Umbilical cord (tissue), 2 donors: ENCODE data around the gene ZNF808. TPM values are rescaled to one million over a fixed set of nuclear protein-coding genes. Genes with fewer than 3 reads are reported as not detected.
A peak's percentile ranks its signal among the peaks of the same experiment; 100 is the strongest.
"Not testable (repeated sequence)": the region's sequence is repeated elsewhere in the genome, so short reads cannot be mapped to it uniquely, and the experiment has no call there.

ENCODE experiments used
- DNase-seq: peaks from one replicate; pipeline ENCODE4 v3.0.0-alpha.2; 2015; ENCODE audit warnings: low spot score
- total RNA-seq: library from RNA; depleted of rRNA; stranded (reverse); fragments of >200 nt; gene quantifications from one replicate; pipeline ENCODE4 v1.2.3, GENCODE V29; 2014; ENCODE audit warnings: low replicate concordance; ENCODE audit not compliant: insufficient read depth

Gene ZNF808
- 13.2 TPM for total RNA-seq

- peak; percentile 93 for DNase-seq
Measured at GRCh38 chr19:52527134-52527955, at the start of gene ZNF808. ZNF808 (plus strand) TSS chr19:52527668; CDS start chr19:52543285, 15,617 bp downstream.

- not testable (repeated sequence) for DNase-seq
Measured at GRCh38 chr19:52484111-52484743, 43.2 kb upstream of the ZNF808 start.

GRCh38 chr19:52485064-52485463, 42.4 kb upstream of the ZNF808 start:
- DNase-seq, result not testable (repeated sequence)

- DNase-seq, result not testable (repeated sequence)
Measured at GRCh38 chr19:52485561-52486240, 41.8 kb upstream of the ZNF808 start.

- DNase-seq, result peak; percentile 14
Measured at GRCh38 chr19:52492201-52492993, 35.1 kb upstream of the ZNF808 start.

- DNase-seq, result peak; percentile 10
Measured at GRCh38 chr19:52492994-52493470, 34.4 kb upstream of the ZNF808 start.

GRCh38 chr19:52494518-52494917, 33.0 kb upstream of the ZNF808 start:
- no peak for DNase-seq

GRCh38 chr19:52498571-52498970, 28.9 kb upstream of the ZNF808 start:
- no peak for DNase-seq

- DNase-seq, result not testable (repeated sequence)
Measured at GRCh38 chr19:52500474-52500873, 27.0 kb upstream of the ZNF808 start.

- DNase-seq, result not testable (repeated sequence)
Measured at GRCh38 chr19:52500991-52501390, 26.5 kb upstream of the ZNF808 start.

GRCh38 chr19:52507266-52507665, 20.2 kb upstream of the ZNF808 start:
- DNase-seq, result no peak

GRCh38 chr19:52516191-52516590, 11.3 kb upstream of the ZNF808 start:
- DNase-seq, result no peak

GRCh38 chr19:52518646-52519045, 8.8 kb upstream of the ZNF808 start:
- DNase-seq, result no peak

GRCh38 chr19:52519175-52519574, 8.3 kb upstream of the ZNF808 start:
- not testable (repeated sequence) for DNase-seq

GRCh38 chr19:52520013-52520412, 7.5 kb upstream of the ZNF808 start:
- no peak for DNase-seq

- no peak for DNase-seq
Measured at GRCh38 chr19:52522551-52522950, 4.9 kb upstream of the ZNF808 start.

GRCh38 chr19:52524086-52524485, 3.4 kb upstream of the ZNF808 start:
- no peak for DNase-seq

- DNase-seq, result peak; percentile 2
Measured at GRCh38 chr19:52527956-52528351, 486 bp downstream of the ZNF808 start.

- DNase-seq, result no peak
Measured at GRCh38 chr19:52532480-52532879, 5.0 kb downstream of the ZNF808 start.

GRCh38 chr19:52533901-52534300, 6.4 kb downstream of the ZNF808 start:
- DNase-seq, result peak; percentile 6

- not testable (repeated sequence) for DNase-seq
Measured at GRCh38 chr19:52535385-52535770, 7.9 kb downstream of the ZNF808 start.
